NK-92 treated with Interleukin-12 subunit alpha and Interleukin-12 subunit beta, amount 100 ng/mL, for 24 hours (cell line): ENCODE measurements around the gene SEMA4D.

ENCODE experiments used
- DNase-seq: peaks from one replicate; lab custom pipeline; 2025; lab: John Stamatoyannopoulos, UW

SEMA4D gene, protein sequence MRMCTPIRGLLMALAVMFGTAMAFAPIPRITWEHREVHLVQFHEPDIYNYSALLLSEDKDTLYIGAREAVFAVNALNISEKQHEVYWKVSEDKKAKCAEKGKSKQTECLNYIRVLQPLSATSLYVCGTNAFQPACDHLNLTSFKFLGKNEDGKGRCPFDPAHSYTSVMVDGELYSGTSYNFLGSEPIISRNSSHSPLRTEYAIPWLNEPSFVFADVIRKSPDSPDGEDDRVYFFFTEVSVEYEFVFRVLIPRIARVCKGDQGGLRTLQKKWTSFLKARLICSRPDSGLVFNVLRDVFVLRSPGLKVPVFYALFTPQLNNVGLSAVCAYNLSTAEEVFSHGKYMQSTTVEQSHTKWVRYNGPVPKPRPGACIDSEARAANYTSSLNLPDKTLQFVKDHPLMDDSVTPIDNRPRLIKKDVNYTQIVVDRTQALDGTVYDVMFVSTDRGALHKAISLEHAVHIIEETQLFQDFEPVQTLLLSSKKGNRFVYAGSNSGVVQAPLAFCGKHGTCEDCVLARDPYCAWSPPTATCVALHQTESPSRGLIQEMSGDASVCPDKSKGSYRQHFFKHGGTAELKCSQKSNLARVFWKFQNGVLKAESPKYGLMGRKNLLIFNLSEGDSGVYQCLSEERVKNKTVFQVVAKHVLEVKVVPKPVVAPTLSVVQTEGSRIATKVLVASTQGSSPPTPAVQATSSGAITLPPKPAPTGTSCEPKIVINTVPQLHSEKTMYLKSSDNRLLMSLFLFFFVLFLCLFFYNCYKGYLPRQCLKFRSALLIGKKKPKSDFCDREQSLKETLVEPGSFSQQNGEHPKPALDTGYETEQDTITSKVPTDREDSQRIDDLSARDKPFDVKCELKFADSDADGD

DNA sequence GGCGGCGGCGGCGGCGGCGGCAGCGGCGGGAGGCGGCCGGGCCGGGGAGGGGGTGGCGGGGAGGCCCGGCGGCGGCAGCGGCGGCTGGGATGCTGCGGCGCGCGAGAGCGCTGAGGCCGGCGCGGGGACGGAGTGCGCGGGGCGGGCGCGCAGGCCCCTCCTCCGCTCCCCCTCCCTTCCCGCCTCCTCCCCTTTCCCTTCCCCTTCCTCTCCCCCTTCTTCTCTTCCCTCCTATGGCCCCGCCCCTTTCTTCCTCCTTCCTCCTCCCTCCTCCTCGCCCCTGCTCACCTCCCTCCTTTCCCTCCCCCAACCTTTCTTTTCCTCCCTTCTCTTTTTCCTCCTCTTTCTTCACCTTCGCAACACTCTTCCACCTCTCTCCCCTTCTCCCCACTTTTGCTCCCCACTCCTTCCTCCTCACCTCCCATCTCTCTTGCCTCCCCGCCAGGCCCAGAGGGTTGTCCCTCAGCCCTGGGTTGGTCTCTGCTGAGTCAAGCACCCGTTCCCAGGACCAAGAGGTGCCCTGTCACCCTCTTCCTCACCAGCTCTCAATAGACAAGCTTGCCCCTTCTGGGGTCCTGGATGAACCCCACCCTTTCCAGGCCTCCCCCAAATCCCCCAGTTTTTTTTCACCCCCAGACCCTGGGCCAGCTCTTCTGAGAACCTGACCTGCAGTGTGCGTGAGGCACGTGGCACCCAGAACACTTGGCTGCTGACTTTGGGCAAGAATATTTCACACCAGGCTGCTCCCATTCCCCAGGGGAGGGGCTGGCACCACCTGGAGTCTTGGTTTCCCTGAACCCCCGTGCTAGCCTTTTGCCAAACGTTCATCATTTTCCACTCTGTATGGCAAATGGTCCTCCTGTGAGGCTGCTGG, at the start of gene SEMA4D:
Gene SEMA4D, minus strand, starts transcription at position 136 of the 874 bp plus-strand sequence. CDS start 92,657 bp downstream, outside the sequence.
- peak; percentile 71 for DNase-seq

DNA sequence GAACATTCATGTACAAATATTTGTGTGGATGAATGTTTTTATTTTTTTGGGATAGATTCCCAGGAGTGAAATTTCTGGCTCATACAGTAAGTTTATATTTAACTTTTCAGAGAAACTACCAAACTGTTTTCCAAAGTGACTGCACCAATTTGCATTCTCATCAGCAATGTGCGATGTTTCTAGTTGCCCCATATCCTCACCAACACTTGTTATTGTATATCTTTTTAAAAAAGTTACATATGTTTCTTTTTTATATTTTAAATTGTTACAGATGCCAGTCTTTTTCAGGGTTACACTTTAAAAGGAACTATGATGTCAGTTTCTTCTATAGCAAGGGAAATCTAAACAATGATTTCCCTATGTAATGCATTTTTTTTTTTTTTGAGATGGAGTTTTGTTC, 49.1 kb upstream of the SEMA4D start:
- no peak for DNase-seq

DNA sequence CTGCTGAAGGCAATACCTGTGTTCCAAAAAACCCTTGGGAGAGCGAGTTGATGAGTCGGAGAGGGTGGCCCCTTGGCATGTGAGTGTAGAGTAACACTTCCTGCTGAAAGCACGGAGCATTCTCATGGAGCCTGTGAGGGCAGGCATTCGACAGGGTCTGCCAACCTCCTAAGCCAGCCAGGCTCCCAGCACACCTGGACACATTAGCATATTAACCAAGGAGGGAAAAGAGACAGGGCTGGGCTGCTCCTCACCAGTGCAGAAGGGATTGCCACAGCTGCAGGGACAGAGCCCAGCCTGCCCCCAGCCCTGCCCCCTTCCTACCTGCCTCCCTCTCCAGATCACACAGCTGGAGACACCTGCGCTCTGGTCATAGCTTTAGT, 46.4 kb upstream of the SEMA4D start:
- DNase-seq: no peak

DNA sequence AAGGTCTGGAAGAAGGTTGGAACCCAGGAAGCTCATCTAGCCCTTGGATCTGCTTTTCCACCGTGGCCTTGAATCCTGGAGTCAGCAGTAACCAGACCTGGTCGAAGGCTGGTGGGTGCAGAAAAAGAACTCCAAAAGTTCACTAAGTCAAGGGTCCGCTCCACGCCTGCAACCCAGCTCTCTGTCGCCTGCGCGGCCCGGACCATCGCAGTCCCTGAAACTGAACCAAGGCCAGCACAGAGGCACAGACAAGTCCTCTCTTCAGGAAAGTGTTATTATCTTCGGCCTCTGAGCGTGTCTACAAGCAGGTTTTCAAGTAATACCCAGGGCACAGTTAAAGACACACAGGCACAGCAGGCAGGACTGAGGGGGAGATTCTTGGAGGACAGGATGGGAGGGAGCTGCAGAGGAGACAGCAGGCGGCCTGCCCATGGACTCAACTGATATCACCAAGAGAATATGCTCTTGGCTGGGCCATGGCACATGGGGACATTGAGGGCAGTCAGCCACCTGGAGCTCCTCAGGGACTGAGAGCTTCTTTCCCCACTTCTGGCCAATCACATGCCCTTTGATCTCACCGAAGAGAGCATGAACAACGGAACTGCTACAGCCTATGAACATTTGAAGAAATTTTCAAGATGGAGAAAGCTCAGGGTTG, 45.8 kb upstream of the SEMA4D start:
- no peak for DNase-seq

DNA sequence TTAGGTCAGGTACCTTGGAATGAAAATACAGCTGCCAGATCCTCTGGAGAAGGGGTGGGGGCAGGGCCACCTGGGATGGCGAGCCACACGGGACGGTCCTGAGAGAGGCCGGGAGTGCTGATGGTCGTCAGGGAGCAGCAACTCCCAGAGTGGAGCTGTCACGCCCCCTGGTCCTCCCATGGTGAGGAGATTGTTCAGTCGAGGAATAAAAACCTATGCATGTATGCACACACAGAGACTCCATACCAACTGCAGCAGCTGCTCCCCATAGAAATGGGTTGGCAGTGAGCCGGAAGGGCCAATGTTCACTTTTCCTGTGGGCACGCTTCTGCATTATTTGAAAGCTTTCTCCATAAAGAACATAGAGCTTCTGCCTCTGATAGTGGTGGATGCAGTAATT, 45.2 kb upstream of the SEMA4D start:
- DNase-seq: no peak

DNA sequence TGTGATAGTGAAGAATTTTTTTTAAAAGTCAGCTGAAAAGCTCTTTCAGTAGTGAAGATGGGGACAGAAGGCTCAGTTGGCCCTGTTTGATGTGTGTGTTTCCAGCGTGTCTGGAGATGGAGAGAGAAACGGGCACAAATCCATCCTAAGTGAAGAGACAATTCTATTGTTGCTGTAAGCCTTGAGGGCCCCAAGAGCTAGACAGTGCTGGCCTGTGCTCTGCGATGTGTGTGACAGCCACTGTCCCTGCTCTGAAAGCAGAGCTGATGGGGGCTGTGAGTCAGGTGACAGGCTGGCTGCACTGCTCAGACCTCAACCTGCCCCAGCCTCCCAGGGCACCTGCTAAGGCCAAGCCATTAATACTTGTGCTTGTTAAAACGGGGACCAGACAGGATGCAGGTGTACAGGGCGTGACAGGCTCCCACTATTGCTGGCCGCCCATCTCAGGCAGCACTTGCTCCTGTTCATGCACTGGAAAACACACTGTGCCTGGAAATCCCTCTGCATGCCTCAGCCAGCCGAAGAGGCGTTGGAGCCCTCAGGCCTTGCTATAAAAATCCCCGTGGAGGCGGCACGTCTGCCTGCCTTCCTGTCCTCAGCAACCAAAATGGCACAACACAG, 44.6 kb upstream of the SEMA4D start:
- no peak for DNase-seq

DNA sequence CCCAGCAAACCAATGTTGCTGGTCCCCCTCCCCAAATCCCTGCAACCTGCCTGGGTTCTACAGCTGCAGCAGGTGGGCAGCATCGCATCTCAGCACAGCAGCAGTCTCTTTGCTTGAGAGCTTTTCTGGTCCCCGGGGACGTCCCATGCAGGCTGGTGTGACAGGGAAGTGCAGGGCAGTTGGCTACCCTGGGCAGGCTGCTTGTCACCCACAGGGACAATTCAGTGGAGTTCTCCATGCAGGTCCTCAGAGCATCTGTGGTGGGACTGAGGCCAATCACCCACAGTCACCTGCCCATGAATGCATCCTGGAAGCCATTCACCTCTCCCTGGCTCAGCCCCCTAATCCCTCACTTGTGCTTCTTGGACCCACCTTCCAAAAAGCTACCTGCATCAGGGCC, 43.9 kb upstream of the SEMA4D start:
- DNase-seq: no peak

DNA sequence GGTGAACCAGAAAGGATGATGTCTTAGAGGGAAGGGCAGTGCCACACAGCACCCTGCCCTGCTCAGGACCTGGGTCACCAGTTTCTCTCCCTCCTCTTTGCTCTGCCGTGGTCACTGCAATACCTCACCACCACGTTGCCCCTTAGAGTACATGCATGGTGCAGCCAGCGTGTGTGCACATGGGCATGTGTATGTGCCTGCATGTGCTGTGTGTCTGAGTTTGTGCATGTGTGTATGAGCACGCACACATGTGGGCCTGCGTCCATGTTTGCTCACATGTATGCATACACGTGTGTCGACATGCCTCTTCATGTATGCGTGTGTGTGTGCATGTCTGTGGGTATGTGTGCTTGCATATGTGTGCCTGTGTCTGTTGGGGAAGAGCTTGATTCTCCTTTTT, 41.5 kb upstream of the SEMA4D start:
- no peak for DNase-seq

DNA sequence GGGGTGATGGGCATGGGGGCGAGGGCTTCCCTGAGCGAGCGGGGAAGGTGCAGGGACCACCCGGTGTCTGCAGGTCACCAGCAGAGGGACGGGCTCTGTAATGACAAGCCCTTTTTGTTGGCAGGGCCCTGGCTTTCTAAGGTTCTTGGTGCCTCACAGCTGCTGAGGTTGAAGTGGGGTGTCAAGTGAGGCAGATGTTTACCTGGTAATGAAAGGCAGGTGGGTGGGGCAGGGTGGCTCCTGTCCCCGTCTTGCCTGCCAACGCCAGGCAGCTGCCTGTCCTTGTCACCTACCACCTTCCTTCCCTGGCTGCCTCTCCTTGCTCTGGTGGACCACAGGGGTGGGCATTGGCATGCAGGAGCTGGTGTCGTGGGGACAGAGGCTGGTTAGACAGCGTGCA, 41.0 kb upstream of the SEMA4D start:
- no peak for DNase-seq

DNA sequence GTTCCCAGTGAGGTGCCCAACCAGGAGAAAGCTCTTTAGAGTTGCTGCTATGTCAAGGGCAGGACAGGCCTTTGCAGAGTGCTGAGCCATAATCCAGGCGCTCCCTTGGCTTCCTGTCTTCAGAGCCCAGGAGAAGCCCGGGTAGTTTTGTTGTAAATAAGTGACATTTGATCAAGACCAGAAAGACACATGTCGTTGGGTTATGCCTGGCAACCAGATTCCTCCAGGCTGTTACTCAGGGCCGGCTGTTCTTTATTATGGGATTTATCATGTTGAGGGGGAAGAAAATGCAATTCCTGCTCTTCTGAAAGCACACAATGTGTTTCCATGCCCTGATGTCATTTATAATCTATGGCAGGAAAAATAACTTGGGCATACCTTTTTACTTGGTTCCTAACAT, 39.3 kb upstream of the SEMA4D start:
- DNase-seq: no peak

DNA sequence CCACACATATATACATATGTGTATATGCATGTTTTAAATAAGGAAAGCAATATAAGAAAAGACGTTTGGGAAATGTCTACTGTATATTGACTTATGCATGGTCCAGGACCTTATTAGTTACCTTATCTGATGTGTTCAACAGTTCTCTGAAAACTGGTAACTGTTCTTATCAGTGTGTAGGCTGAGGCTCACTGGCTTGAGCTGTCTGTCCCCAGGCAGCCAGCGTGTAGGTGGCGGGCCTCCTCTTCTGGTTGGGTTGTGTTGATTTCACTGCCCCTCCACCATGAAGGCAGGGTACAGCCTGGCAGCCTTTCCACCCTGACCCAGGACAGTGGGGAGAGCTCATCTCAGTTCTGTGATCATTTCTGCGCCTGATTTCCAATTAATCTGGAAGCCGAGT, 38.7 kb upstream of the SEMA4D start:
- peak; percentile 43 for DNase-seq

DNA sequence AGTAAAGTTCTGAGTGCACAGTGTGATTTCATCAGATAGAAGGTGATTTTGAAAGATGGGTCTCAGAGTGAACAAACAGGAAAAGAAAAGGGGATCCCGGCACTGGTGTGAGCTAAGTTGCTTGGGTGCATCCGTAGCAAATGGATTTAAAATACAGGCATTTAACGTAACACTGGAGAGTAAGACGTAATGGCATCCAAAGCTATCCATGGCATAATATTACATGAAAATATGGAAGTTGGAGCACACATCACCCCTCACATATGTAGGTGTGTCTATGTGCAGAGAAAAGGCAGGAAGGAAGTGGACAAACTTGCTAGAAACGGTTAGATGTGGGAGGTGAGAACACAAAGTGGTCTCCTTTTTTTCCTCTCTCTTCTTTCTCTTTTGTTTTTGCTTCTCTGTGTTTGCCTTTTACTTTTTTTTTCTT, 38.2 kb upstream of the SEMA4D start:
- no peak for DNase-seq

DNA sequence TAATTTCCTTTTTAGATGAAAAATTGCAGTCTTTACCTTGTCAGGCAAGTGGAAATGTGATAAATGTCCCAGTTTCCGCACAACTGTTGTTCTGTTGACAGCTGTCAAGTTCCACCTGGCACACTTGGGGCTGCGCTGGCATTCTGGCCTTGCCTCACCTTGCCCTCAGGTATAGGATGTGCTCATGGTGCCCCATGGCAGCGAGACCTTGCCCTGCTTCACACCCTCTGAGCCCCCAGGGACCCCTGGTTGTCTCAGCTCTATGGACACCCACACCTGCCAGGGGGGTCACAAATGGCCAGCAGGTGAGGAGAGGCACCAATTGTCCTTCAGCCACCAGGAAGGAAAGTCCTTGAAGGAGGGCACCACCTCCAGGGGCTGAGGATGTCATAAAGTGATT, 37.5 kb upstream of the SEMA4D start:
- no peak for DNase-seq

DNA sequence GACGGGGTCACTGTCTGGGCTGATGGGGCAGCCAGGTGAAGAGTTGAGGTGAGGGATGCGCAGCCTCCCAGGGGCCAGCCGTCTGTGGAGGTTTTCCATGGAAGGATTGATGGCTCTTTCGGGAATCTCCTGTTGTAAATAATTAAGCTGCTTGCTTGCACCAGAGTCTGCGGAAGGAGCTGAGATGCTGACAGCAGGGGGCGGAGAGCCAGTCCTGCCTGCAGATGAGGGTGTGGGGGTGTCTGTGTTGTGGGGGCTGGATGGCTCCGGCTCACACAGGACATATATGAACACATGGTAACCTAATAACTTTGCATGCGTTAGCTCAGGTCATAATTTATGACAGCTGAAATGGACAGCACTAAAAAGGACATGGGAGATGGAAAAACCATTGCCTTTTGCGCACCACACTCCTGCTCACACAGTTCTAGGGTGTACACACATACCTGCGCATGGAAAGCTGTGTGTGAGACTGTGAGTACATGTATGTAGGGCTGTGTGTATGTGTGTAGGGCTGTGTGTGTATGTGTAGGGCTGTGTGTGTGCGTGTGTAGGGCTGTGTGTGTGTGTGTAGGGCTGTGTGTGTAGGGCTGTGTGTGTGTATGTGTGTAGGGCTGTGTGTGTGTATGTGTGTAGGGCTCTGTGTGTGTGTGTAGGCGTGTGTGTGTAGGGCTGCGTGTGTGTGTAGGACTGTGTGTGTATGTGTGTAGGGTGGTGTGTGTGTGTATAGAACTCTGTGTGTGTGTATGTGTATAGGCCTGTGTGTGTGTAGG, 36.8 kb upstream of the SEMA4D start:
- DNase-seq: no peak

DNA sequence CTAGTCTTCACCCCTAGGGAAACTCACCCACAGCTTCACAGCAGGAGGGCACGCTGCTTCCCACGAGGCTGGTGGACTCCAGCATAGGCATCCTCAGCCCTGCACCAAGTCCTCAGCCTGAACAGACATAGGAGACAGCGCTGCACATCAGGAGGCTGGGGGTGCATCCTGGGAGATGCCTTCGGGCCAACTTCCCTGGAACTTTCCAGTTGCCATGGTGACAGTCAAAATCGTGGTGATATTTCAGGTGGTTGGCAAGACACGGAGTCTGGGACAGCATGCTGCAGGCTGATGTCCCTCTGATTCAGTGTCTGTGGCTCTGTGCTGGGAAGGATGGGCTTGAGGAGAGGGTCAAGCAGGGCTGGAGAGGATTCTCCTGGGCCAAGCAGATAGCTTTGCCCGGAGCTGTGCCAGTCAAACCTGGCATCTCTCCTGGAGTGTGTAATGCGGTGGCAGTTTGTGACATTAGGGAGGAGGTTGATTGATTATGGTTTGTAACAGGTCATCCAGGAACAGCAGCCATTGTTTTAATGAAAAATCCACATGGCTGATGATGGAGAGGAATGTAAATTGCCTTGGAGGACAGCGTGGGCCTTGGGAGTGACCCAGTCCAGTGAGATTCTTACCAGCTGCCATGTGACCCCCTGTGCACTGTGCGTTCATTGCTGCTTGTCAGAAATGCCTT, 35.6 kb upstream of the SEMA4D start:
- no peak for DNase-seq

DNA sequence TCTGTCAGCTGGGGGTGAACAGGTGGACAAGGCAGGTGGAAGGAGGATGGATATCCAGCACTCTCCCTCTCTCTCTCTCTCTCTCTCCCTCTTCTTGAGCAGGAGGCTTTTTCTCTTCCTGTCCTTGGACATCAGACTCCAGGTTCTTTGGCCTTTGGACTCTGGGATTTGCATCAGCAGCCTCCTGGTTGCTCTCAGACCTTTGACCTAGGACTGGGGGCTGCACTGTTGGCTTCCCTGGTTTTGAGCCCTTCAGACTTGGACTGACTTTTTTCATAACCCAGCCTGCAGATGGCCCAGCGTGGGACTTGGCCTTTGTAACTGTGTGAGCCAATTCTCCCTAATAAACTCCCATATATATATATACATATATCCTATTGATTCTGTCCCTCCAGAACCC, 35.0 kb upstream of the SEMA4D start:
- no peak for DNase-seq

DNA sequence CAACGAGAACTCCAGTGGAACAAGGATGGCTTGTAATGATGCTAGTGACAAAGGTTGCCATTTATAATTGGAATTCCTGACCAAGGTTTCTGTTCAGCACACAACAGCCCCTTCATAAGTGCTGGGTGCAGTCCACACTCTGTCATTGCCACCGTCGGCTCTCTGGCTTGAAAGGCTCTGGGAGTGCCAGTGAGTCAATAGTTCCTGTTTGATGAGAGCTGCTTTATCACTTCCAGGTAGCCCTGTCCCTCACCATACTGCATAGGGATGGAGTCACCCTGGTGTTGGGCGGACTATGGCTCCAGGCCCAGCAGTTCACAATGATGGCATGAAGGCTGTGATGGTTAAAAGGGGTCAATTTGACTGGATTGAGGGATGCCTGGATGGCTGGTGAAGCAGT, 34.6 kb upstream of the SEMA4D start:
- DNase-seq: no peak

DNA sequence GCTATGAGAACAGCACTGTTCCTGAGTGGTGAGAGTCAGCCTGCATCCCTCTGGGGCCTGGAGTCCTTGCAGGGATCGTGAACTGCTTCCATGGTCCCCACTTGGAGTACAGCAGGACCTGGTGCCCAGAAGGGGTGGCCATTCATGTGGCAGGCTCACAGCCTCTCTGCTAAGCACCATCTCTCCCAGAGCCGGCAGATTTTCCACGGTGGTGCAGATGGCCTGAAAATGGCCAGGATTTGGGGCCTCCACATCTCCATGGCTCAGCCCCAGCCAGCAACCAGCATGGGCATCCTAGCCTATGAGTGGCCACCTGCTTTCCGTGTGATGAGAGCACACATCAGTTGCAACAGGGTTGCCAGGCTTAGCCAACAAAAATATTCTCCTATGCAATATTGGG, 33.9 kb upstream of the SEMA4D start:
- no peak for DNase-seq

DNA sequence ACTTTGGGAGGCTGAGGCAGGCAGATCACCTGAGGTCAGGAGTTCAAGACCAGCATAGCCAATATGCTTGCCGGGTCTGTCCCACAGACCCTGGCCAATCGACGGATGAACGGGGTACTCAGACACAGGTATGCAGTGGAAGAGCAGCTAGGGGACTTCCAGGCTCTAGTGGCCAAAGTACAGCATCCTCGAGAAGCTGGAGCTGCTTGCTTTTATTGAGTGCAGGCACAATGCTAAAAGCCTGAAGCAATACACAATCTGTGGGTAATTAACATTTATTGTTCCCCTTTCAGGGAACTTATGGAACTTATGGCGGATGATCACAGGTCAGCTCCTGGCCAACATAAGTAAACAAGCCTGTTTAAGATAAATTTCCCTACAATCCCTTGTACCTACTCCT, 32.8 kb upstream of the SEMA4D start:
- no peak for DNase-seq
